HepG2 (cell line): Measurements from ENCODE around the gene TMEM269. TPM values are rescaled to one million over a fixed set of nuclear protein-coding genes. Genes with fewer than 3 reads are reported as not detected.
A peak's percentile ranks its signal among the peaks of the same experiment; 100 is the strongest.

ENCODE experiments used
- ATAC-seq: fragments of 200-7000 bp; cut with Tn5 transposase; 3 replicates; pipeline ENCODE4 v1.9.1; 2020; ENCODE audit warnings: mild to moderate bottlenecking, moderate library complexity
- BruUV-seq: library from RNA; stranded (reverse); fragments of 400-500 nt; replicated peaks from 2 replicates; lab custom pipeline; 2021; lab: Mats Ljungman, UMichigan
- CTCF ChIA-PET: fragments of 300-600 bp; formaldehyde crosslinking; extraction: SDS; loops from one replicate; lab custom pipeline; 2021; ENCODE audit warnings: low total read pairs, inconsistent platforms, low intra/inter-chr PET ratio; lab: Yijun Ruan, JAX
- POLR2A ChIA-PET: fragments of 350-600 bp; sonication (Branson Sonifier 250); formaldehyde crosslinking; loops from one replicate; lab custom pipeline; 2020; ENCODE audit warnings: antibody characterized with exemption, inconsistent platforms; lab: Yijun Ruan, JAX
- DNase-seq: peaks from one replicate; pipeline ENCODE4 v3.0.0-alpha.2; 2015; ENCODE audit warnings: low spot score
- FAIRE-seq: peaks from 3 replicates; lab custom pipeline; 2011; peaks lifted over from hg19 to GRCh38; lab: Jason Lieb, UNC
- H2AFZ ChIP-seq: one replicate; pipeline ENCODE4 v1.6.1; 2011; ENCODE audit warnings: low read length, inconsistent platforms
- H3K27ac ChIP-seq: fragments of 300-600 bp; 3 replicates; pipeline ENCODE4 v1.8.0; 2011; ENCODE audit warnings: mixed run types, mild to moderate bottlenecking, mixed read lengths, low read length, inconsistent platforms; ENCODE audit not compliant: insufficient read depth; ENCODE audit errors: extremely low read length
- H3K27me3 ChIP-seq, 2 experiments: fragments of 200-600 bp in 1 of 2; 2 replicates in 1 of 2; 3 replicates in 1 of 2; pipeline versions ENCODE4 v1.6.0 to v1.8.0; 2011; ENCODE audit warnings: low read length in 2 of 2, mild to moderate bottlenecking in 2 of 2, moderate library complexity in 2 of 2, inconsistent platforms in 1 of 2; ENCODE audit not compliant: insufficient read depth in 2 of 2, control insufficient read depth in 1 of 2
- H3K36me3 ChIP-seq, 2 experiments: fragments of 200-600 bp in 1 of 2; replicated peaks in 1 of 2; 2 replicates in 1 of 2; 3 replicates in 1 of 2; pipeline versions ENCODE4 v1.5.1 to v1.8.0; 2011; ENCODE audit warnings: low read length in 2 of 2, inconsistent platforms in 1 of 2; ENCODE audit not compliant: insufficient read depth in 2 of 2, control insufficient read depth in 1 of 2
- H3K4me1 ChIP-seq: 2 replicates; pipeline ENCODE4 v1.5.1; 2012; ENCODE audit warnings: low read length, inconsistent platforms; ENCODE audit not compliant: insufficient read depth
- H3K4me2 ChIP-seq: 2 replicates; pipeline ENCODE4 v1.6.0; 2011; ENCODE audit warnings: low read depth, low read length, inconsistent platforms
- H3K4me3 ChIP-seq, 3 experiments: fragments of 200-600 bp in 1 of 3; sonication (generic), shearing (Covaris generic) in 1 of 3; replicated peaks in 1 of 3; 2 replicates each; pipeline ENCODE4 v1.5.1; 2011 to 2016; ENCODE audit warnings: low read length in 3 of 3, inconsistent platforms in 2 of 3, low read depth in 2 of 3, mild to moderate bottlenecking in 2 of 3, control low read depth in 1 of 3, mixed read lengths in 1 of 3; ENCODE audit not compliant: insufficient read depth in 1 of 3
- H3K79me2 ChIP-seq: one replicate; pipeline ENCODE4 v1.6.1; 2011; ENCODE audit warnings: low read length, inconsistent platforms; ENCODE audit not compliant: insufficient read depth
- H3K9ac ChIP-seq: 2 replicates; pipeline ENCODE4 v1.6.0; 2011; ENCODE audit warnings: mild to moderate bottlenecking, low read depth, low read length, inconsistent platforms; ENCODE audit not compliant: insufficient read depth
- H3K9me3 ChIP-seq: 2 replicates; pipeline ENCODE4 v1.5.1; 2012; ENCODE audit warnings: mild to moderate bottlenecking, low read length
- H4K20me1 ChIP-seq: 2 replicates; pipeline ENCODE4 v1.6.0; 2011; ENCODE audit warnings: inconsistent platforms, mild to moderate bottlenecking, low read length, moderate library complexity; ENCODE audit not compliant: insufficient read depth
- ARID2 ChIP-seq: sonication (generic); formaldehyde crosslinking; IDR thresholded peaks from 2 replicates; pipeline ENCODE4 v1.8.1; 2022; ENCODE audit warnings: mild to moderate bottlenecking, missing genetic modification reagents, borderline replicate concordance
- HNF4A ChIP-seq: sonication (generic); formaldehyde crosslinking; IDR thresholded peaks from 2 replicates; pipeline ENCODE4 v1.4.0; 2020; ENCODE audit warnings: missing genetic modification reagents
- RBFOX2 ChIP-seq: fragments of 200-400 bp; formaldehyde crosslinking; IDR thresholded peaks from 2 replicates; pipeline ENCODE4 v1.6.1; 2017; ENCODE audit warnings: low read depth, mild to moderate bottlenecking, low read length
- ZNF629 ChIP-seq: sonication (generic); formaldehyde crosslinking; conservative IDR thresholded peaks from 2 replicates; pipeline ENCODE4 v1.5.0; 2020; ENCODE audit warnings: missing genetic modification reagents
- WGBS: methylation state at CpG from one replicate; pipeline ENCODE4 v1.1.6; 2017; ENCODE audit warnings: low lambda C conversion rate; 5-methylcytosine and 5-hydroxymethylcytosine counted together
- in situ Hi-C: cut with HindIII; loops from 2 replicates; pipeline ENCODE4 v1.10.0; 2017; ENCODE audit warnings: low pct_unique_long_range_greater_than_20kb; ENCODE audit not compliant: extremely low pct_ligation_motif_present
- intact Hi-C: fragments of 100-400 bp; cut with micrococcal nuclease; formaldehyde crosslinking; loops from one replicate; pipeline ENCODE4 v1.10.0; 2022; ENCODE audit not compliant: unreplicated experiment
- polyA plus RNA-seq, 8 experiments: library from polyadenylated mRNA; depleted of rRNA in 3 of 8; stranded (reverse) in 7 of 8; unstranded in 1 of 8; fragments of >200 nt; fragmentation: Illumina TruSeq in 4 of 8; extraction: Trizol in 4 of 8; gene quantifications; 2 replicates each; pipeline versions ENCODE4 v1.2.1 to v1.2.3, GENCODE V29; 2011 to 2016; ENCODE audit warnings: low read depth in 4 of 8, missing spikeins in 1 of 8, mixed read lengths in 1 of 8; ENCODE audit not compliant: insufficient read depth in 1 of 8
- total RNA-seq, 5 experiments: library from RNA; depleted of rRNA; stranded (reverse); fragments of >200 nt; fragmentation: Illumina TruSeq; extraction: Trizol; gene quantifications; 2 replicates each; pipeline ENCODE4 v1.2.3, GENCODE V29; 2016; ENCODE audit warnings: low read depth in 1 of 5
- TF ChIP-seq, protein P1 (sequence below), 2 experiments: fragments of 450-650 bp in 1 of 2; sonication (generic) in 1 of 2; formaldehyde crosslinking in 1 of 2; IDR thresholded peaks; 2 replicates each; pipeline versions ENCODE4 v1.6.1 to v1.8.0; 2016 to 2022; ENCODE audit warnings: antibody characterized with exemption in 1 of 2, mild to moderate bottlenecking in 1 of 2, missing genetic modification reagents in 1 of 2

TMEM269 gene
- total and polyA plus RNA-seq, 2 of the 13 experiments (the other 11 are each of a cell fraction or from before 2014, with no cell fraction given) = 0.15 to 0.21 TPM

DNA sequence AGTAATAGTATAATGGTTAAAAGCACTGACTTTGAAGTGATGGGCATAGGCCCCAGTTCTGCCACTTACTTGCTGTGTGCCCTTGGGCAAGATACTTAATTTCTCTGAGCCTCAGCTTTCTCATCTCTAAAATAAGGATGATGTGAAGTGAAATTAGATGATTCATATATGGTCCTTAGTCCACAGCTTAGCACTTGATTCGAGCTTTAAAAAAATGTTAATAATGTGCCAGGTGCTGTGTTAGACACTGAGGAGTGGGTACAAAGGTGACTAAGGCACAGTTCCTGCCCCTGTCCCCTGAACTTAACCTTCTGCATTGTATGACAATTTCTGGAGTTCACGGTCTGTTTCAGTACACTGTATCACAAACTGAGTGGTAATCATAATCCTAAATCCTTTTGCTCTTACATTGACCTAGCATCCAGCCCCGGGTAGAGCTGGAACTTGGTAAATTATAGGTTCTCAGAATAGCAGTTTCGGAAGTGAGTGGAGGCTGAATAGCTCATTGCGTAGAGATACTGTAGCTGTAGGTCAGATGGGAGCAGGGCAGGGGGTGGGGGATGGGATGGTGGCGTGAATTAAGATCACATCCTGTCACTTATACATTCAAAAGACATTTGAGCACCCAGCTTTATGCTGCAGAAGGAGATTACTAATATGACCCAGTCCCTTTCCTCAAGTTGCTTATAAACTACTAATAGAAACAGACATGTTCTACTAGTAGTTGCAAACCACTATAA is 63.1 kb downstream of the TMEM269 start:
- intact Hi-C loops (loop anchor here (2.0 kb wide), 1 partner anchor 81 kb away; the partner anchor contains the start of genes C1orf50 and P3H1), in situ Hi-C loops (loop anchor here (5.0 kb wide), 1 partner anchor 54 kb away; no protein-coding TSS in a partner anchor)
- H3K4me3 ChIP-seq = peak overlapping the region; percentile 85 to 97 (median 95); a peak in 4 of 6 replicates
- no peak for ATAC-seq
- H3K79me2 ChIP-seq = peaks cover 19% of the 10 kb centered on the region
- DNase-seq = no peak
- no peak for FAIRE-seq
- no peak overlapping the region for H3K27ac ChIP-seq
- WGBS = 64% methylated on average over 6 of the region's 6 CpGs
- no peaks in the 10 kb centered on the region; a peak in 1 of 5 replicates for H3K27me3 ChIP-seq
- H3K4me1 ChIP-seq = peaks cover 32% of the 10 kb centered on the region
- TF ChIP-seq HNF4A (CRISPR knock-in tag) = 0 out of 2 replicates have a peak, but pooled peaks have one; percentile 18
- TF ChIP-seq ZNF629 = no peak
- TSS peak; percentile 48 for BruUV-seq
- H3K9me3 ChIP-seq = no peaks in the 10 kb centered on the region
- no peaks in the 10 kb centered on the region for H4K20me1 ChIP-seq
- ChIA-PET POLR2A (interaction anchor here (2.1 to 2.8 kb wide), 2 partner anchors 31 to 81 kb away, joined by 29 to 37 read pairs; partner anchors contain the start of genes C1orf50, ERMAP, P3H1 and SVBP), CTCF (no interaction called here)
- H3K9ac ChIP-seq = peak overlapping the region; percentile 91
- no peak overlapping the region for H2AFZ ChIP-seq
- H3K36me3 ChIP-seq = peaks cover 2 to 21% of the 10 kb centered on the region in 2 experiments; a peak in 3 of 5 replicates
- H3K4me2 ChIP-seq = peak overlapping the region; percentile 97

DNA sequence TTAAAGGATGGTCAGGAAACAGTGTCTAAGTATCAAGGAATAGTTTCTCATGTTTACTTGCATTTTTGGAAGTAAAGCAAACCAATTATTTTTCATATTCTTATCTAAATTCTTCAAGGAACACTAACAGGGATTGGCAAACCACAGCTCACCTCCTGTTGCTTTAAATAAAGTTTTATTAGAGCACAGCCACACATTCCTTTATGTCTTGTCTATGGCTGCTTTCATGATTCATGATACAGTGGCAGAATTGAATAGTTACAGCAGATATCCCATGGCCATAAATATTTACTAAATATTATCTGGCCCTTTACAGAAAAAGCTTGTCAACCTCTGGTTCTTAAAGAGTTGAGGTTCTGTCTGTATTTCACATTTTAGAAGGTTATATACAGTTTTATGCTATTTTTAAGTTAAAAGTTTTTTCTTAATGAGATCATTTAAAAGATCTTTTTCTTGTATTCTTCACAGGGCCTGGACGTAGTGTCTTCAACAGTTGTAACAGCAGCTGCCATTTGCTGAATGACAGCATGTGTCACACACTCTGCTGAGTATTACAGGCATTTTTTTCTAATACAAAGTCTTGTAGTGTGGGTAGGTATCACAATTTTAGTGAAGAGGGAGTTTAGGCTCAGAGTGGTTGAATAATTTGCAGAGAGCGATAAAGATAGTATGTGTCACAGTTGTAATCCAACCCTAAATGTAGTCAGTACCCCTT is 64.2 kb downstream of the TMEM269 start:
- no peaks in the 10 kb centered on the region; a peak in 1 of 5 replicates for H3K27me3 ChIP-seq
- FAIRE-seq = no peak
- no peak overlapping the region for H3K4me3 ChIP-seq
- H3K9ac ChIP-seq = no peak overlapping the region
- no peak for ATAC-seq
- 99% methylated on average over 2 of the region's 2 CpGs for WGBS
- H3K4me2 ChIP-seq = no peak overlapping the region
- peaks cover 35% of the 10 kb centered on the region for H3K4me1 ChIP-seq
- intact Hi-C loops = no loop called here
- CTCF ChIA-PET = no interaction called here
- H4K20me1 ChIP-seq = no peaks in the 10 kb centered on the region
- in situ Hi-C loops = loop anchor here (5.0 kb wide), 1 partner anchor 53 kb away; no protein-coding TSS in a partner anchor
- no peak overlapping the region for H2AFZ ChIP-seq
- H3K9me3 ChIP-seq = no peaks in the 10 kb centered on the region
- H3K79me2 ChIP-seq = peaks cover 19% of the 10 kb centered on the region
- POLR2A ChIA-PET = no interaction called here
- no peak overlapping the region for H3K27ac ChIP-seq
- BruUV-seq = no TSS peak
- peaks cover 2 to 21% of the 10 kb centered on the region in 2 experiments; a peak in 3 of 5 replicates for H3K36me3 ChIP-seq
- no peak for DNase-seq
- TF ChIP-seq ARID2 (no peak), RBFOX2 (0 out of 2 replicates have a peak, but pooled peaks have one; percentile 31)
- TF ChIP-seq, protein P1, sequence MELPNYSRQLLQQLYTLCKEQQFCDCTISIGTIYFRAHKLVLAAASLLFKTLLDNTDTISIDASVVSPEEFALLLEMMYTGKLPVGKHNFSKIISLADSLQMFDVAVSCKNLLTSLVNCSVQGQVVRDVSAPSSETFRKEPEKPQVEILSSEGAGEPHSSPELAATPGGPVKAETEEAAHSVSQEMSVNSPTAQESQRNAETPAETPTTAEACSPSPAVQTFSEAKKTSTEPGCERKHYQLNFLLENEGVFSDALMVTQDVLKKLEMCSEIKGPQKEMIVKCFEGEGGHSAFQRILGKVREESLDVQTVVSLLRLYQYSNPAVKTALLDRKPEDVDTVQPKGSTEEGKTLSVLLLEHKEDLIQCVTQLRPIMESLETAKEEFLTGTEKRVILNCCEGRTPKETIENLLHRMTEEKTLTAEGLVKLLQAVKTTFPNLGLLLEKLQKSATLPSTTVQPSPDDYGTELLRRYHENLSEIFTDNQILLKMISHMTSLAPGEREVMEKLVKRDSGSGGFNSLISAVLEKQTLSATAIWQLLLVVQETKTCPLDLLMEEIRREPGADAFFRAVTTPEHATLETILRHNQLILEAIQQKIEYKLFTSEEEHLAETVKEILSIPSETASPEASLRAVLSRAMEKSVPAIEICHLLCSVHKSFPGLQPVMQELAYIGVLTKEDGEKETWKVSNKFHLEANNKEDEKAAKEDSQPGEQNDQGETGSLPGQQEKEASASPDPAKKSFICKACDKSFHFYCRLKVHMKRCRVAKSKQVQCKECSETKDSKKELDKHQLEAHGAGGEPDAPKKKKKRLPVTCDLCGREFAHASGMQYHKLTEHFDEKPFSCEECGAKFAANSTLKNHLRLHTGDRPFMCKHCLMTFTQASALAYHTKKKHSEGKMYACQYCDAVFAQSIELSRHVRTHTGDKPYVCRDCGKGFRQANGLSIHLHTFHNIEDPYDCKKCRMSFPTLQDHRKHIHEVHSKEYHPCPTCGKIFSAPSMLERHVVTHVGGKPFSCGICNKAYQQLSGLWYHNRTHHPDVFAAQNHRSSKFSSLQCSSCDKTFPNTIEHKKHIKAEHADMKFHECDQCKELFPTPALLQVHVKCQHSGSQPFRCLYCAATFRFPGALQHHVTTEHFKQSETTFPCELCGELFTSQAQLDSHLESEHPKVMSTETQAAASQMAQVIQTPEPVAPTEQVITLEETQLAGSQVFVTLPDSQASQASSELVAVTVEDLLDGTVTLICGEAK (IDR thresholded peaks at IDR 0.05) = peak; percentile 21; the same call in 1 of the 2 replicates
- TF ChIP-seq, protein P1 (CRISPR knock-in tag; IDR thresholded peaks at IDR 0.05) = peak; percentile 58; the same call in 1 of the 2 replicates
